GM19023 (cell line): ENCODE measurements around the gene RFX4.

Experiments used
- ATAC-seq: cut with Tn5 transposase; IDR thresholded peaks from one replicate; pipeline ENCODE4 v1.9.1; 2021; ENCODE audit warnings: mild to moderate bottlenecking, moderate library complexity; ENCODE audit not compliant: unreplicated experiment

RFX4 gene

GRCh38 chr12:106791531-106791930 lies 208.7 kb downstream of the RFX4 start:
- no peak for ATAC-seq

GRCh38 chr12:106794369-106794768 lies 211.6 kb downstream of the RFX4 start:
- no peak for ATAC-seq

- no peak for ATAC-seq
Measured at GRCh38 chr12:106801167-106801708, 218.4 kb downstream of the RFX4 start.

GRCh38 chr12:106801830-106802533 lies 219.2 kb downstream of the RFX4 start:
- no peak for ATAC-seq

GRCh38 chr12:106804668-106805067 lies 221.9 kb downstream of the RFX4 start:
- no peak for ATAC-seq
